Esophagus muscularis mucosa (tissue), 3 donors: ENCODE measurements around the gene ZC3H7B.

Source experiments
- POLR2A ChIP-seq: fragments of 450-650 bp; IDR thresholded peaks from one replicate; pipeline ENCODE4 v1.6.1; 2017; ENCODE audit warnings: antibody characterized with exemption, moderate library complexity, mild to moderate bottlenecking, low read depth
- POLR2AphosphoS5 ChIP-seq, 2 donors: sonication (generic); formaldehyde crosslinking; IDR thresholded peaks; one replicate each; pipeline ENCODE4 v1.6.1; 2017; ENCODE audit warnings: antibody characterized with exemption in 2 of 2
- TF ChIP-seq, protein P1 (sequence below), 3 experiments: fragments of 200-600 bp in 2 of 3; fragments of 450-650 bp in 1 of 3; sonication (generic) in 2 of 3; IDR thresholded peaks; one replicate each; pipeline ENCODE4 v1.5.1; 2017 to 2019; ENCODE audit warnings: antibody characterized with exemption in 3 of 3, mild to moderate bottlenecking in 2 of 3, moderate library complexity in 1 of 3

GRCh38 chr22:41302021-41302767 is 869 bp downstream of the ZC3H7B start:
- TF ChIP-seq, protein P1, sequence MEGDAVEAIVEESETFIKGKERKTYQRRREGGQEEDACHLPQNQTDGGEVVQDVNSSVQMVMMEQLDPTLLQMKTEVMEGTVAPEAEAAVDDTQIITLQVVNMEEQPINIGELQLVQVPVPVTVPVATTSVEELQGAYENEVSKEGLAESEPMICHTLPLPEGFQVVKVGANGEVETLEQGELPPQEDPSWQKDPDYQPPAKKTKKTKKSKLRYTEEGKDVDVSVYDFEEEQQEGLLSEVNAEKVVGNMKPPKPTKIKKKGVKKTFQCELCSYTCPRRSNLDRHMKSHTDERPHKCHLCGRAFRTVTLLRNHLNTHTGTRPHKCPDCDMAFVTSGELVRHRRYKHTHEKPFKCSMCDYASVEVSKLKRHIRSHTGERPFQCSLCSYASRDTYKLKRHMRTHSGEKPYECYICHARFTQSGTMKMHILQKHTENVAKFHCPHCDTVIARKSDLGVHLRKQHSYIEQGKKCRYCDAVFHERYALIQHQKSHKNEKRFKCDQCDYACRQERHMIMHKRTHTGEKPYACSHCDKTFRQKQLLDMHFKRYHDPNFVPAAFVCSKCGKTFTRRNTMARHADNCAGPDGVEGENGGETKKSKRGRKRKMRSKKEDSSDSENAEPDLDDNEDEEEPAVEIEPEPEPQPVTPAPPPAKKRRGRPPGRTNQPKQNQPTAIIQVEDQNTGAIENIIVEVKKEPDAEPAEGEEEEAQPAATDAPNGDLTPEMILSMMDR (IDR thresholded peaks at IDR 0.05), result no peak
- TF ChIP-seq POLR2AphosphoS5 (IDR thresholded peaks at IDR 0.05) (no peak), POLR2A (no peak)
